GM12874 (cell line): ENCODE data around the gene POR.

Experiments
- CTCF ChIP-seq: IDR thresholded peaks from 2 replicates; pipeline ENCODE4 v1.5.1; 2011; ENCODE audit warnings: low read depth, mild to moderate bottlenecking, control low read depth, low read length, moderate library complexity; ENCODE audit not compliant: insufficient read depth

The POR gene

GRCh38 chr7:75931680-75932079 is 16.7 kb downstream of the POR start:
- no peak for TF ChIP-seq CTCF

- TF ChIP-seq CTCF: no peak
Observed at GRCh38 chr7:75937958-75938786, 23.2 kb downstream of the POR start.

GRCh38 chr7:75938921-75939320 is 24.0 kb downstream of the POR start:
- no peak for TF ChIP-seq CTCF

GRCh38 chr7:75943864-75944263 is 28.9 kb downstream of the POR start:
- no peak for TF ChIP-seq CTCF

GRCh38 chr7:75944507-75944906 is 29.6 kb downstream of the POR start:
- no peak for TF ChIP-seq CTCF

GRCh38 chr7:75945297-75946168 is 30.6 kb downstream of the POR start:
- TF ChIP-seq CTCF: no peak

- TF ChIP-seq CTCF: no peak
Observed at GRCh38 chr7:75946207-75946855, 31.4 kb downstream of the POR start.
